GM06990 (cell line): Measurements from ENCODE around the gene ATG7.

Experiments used
- DNase-seq: peaks from one replicate; pipeline ENCODE4 v3.0.0-alpha.2; 2011; ENCODE audit not compliant: insufficient read length; ENCODE audit errors: extremely low read depth
- H3K27me3 ChIP-seq: replicated peaks from 2 replicates; pipeline ENCODE4 v1.6.0; 2011; ENCODE audit warnings: low read length; ENCODE audit not compliant: control insufficient read depth, insufficient read depth
- H3K36me3 ChIP-seq: 2 replicates; pipeline ENCODE4 v1.5.1; 2011; ENCODE audit warnings: low read length; ENCODE audit not compliant: control insufficient read depth, insufficient read depth
- H3K4me3 ChIP-seq: replicated peaks from 2 replicates; pipeline ENCODE4 v1.5.1; 2011; ENCODE audit warnings: low read depth, mild to moderate bottlenecking, control low read depth, low read length
- TF ChIP-seq, protein P1 (sequence below): IDR thresholded peaks from 2 replicates; pipeline ENCODE4 v1.5.1; 2011; ENCODE audit warnings: low read length, control low read depth, mild to moderate bottlenecking, inconsistent platforms; ENCODE audit not compliant: insufficient read depth, poor library complexity, severe bottlenecking

The ATG7 gene

DNA sequence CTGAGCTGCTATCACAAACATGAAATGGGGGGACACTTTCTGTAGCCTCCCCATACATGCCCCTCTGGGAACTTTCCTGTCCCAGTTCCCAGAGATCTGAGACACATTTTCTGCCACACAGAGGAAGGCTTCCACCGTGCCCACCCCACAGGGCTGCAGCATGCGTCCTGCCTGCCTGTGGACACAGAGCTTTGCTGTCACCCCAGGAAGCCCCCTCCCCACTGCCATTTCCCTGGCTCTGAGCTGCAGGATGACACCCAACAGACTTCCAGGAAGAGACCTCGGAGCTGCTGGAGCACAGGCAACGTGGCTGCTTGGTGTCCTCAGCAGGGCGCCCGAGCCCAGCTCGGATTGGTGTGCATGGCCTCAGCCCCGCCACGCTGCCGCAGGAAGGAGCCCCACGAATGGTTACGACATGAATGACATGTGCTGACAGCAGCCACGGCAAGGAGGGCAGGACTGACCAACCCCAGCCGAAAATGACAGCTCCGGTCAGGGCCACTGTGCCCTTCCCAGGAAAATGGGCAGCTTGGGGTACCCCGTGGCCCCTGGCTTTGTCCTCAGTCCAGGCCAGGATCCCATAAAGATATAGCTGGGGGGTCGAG lies 290.2 kb downstream of the ATG7 start:
- TF ChIP-seq, protein P1, sequence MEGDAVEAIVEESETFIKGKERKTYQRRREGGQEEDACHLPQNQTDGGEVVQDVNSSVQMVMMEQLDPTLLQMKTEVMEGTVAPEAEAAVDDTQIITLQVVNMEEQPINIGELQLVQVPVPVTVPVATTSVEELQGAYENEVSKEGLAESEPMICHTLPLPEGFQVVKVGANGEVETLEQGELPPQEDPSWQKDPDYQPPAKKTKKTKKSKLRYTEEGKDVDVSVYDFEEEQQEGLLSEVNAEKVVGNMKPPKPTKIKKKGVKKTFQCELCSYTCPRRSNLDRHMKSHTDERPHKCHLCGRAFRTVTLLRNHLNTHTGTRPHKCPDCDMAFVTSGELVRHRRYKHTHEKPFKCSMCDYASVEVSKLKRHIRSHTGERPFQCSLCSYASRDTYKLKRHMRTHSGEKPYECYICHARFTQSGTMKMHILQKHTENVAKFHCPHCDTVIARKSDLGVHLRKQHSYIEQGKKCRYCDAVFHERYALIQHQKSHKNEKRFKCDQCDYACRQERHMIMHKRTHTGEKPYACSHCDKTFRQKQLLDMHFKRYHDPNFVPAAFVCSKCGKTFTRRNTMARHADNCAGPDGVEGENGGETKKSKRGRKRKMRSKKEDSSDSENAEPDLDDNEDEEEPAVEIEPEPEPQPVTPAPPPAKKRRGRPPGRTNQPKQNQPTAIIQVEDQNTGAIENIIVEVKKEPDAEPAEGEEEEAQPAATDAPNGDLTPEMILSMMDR, result no peak
- Histone ChIP-seq H3K4me3 (no peak overlapping the region), H3K27me3 (no peaks in the 10 kb centered on the region), H3K36me3 (peaks cover 24% of the 10 kb centered on the region)
- DNase-seq, result no peak

DNA sequence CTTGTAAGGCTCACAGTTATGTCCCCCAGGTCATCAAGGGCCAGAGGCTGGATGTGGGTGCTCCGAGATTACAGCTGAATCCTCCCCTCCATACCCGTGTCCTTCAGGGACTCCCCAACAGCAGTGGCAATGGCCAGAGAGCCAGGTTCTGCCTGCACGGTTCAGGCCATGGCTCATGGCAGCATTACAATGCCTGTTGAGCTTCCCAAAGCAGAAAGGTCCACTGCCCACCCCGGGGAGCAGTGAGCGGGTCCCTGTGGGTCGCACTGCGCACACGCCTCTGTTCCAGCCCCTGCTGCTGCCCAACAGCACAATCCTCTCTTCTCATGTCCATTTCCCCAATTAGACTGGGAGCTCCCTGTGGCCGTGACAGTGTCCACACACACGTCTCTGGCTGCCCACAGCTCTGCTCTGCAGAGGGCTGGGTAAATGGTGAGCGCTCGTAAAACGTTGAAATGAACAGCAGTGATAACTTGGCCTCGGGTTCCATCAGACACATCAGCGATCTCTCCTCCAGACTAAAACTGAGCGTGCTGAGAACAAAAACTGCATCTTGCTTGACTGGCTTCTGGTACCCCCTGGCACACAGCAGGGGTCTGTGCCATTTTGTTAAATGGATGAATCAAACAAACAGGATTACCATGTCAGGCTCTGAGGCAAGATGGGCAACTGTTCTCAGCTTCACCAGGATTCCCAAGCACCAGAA lies 291.1 kb downstream of the ATG7 start:
- Histone ChIP-seq H3K27me3 (no peaks in the 10 kb centered on the region), H3K36me3 (peaks cover 21% of the 10 kb centered on the region), H3K4me3 (no peak overlapping the region)
- DNase-seq, result no peak
- TF ChIP-seq, protein P1, result no peak

DNA sequence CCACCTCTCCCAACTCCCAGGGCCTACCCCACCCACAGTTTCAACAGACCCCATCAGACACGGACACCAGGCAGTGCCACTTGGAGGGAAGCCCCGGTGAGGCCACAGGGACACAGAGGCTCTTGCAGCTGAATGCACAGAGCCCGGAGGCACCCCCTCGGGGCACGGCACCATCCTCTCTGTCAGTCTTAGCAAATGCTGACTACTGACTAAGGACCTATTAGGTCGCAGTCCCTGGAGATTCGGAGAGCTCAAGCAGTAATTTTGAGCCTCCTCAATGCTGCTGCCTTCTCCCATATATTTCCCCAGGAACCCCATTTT lies 291.6 kb downstream of the ATG7 start:
- DNase-seq, result no peak
- Histone ChIP-seq H3K36me3 (peaks cover 20% of the 10 kb centered on the region), H3K4me3 (no peak overlapping the region), H3K27me3 (no peaks in the 10 kb centered on the region)
- TF ChIP-seq, protein P1, result no peak

DNA sequence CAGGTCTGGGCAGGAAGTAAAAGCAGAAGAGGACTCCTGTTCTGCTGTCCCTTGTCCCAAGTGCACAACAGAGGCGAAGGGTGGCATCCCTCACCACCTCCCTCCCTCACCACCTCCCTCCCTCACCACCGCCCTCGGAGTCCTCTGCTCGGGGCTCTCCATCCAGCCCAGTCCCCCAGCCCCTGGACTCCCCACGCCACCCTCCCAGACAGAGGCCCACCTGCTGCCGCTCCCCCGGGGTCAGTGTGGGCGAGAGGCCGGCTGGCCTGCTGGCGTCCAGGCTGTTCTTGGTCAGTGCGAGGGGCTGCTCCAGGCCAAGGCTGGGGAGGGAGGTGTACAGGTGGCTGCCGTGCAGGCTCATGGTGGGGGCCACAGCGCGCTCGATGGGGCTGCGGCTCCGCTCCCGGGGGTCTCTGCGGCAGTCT lies 292.4 kb downstream of the ATG7 start:
- no peak for DNase-seq
- TF ChIP-seq, protein P1, result no peak
- Histone ChIP-seq H3K4me3 (no peak overlapping the region), H3K36me3 (peaks cover 17% of the 10 kb centered on the region), H3K27me3 (no peaks in the 10 kb centered on the region)

DNA sequence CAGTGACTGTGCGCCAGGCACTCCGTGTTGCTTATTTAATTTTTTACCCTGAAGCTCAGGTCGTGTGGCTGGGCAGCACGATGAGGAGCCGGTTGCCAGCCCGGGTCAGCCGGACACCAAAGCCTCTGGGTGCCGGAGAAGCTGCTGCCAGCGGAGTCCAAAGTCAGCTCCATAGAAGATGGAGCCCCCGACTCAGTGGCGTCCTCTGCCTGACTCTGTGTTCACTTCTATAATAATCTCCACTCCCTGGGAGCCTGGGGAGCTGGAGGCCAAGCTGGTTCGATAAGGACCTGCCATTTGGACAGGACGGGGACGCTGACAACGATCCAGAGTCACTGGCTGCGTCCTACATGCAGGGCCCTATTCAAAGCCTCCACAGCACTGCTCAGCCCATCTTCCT lies 292.9 kb downstream of the ATG7 start:
- H3K36me3 ChIP-seq, result peaks cover 16% of the 10 kb centered on the region
- no peak for DNase-seq
- no peaks in the 10 kb centered on the region for H3K27me3 ChIP-seq
- TF ChIP-seq, protein P1, result no peak
- H3K4me3 ChIP-seq, result no peak overlapping the region

DNA sequence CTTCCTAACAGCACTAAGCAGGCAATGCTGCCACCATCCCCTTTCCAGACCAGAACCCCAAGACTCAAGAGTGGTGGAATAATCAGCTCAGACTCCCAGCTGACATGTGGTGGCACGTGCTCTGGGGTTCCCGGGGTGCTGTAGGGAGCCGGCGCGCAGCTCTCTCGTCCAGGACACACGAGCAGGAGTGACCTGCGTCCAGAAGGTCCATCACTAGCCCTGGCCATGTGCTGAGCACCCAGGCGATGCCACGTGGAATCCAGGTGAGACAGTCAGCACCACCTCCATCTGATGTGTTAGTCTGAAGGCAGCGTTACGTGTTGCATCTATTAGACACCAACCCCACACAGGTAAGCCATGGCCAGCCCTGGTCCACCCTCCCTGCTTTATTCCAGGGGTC lies 293.3 kb downstream of the ATG7 start:
- Histone ChIP-seq H3K36me3 (peaks cover 16% of the 10 kb centered on the region), H3K27me3 (no peaks in the 10 kb centered on the region), H3K4me3 (no peak overlapping the region)
- TF ChIP-seq, protein P1, result no peak
- no peak for DNase-seq
